IMR-90 (cell line): Measurements from ENCODE around the gene CSF1.

Experiments
- BHLHE40 ChIP-seq: fragments of 150-350 bp; IDR thresholded peaks from 2 replicates; pipeline ENCODE4 v1.6.1; 2016; ENCODE audit warnings: mild to moderate bottlenecking, low read depth, low read length
- CEBPB ChIP-seq: IDR thresholded peaks from 2 replicates; pipeline ENCODE4 v1.6.1; 2012; ENCODE audit warnings: low read depth, low read length, improper control_type of control experiment
- FOS ChIP-seq: fragments of 150-350 bp; IDR thresholded peaks from 2 replicates; pipeline ENCODE4 v1.6.1; 2016; ENCODE audit warnings: low read depth, low read length
- MAFK ChIP-seq: IDR thresholded peaks from 2 replicates; pipeline ENCODE4 v1.6.1; 2012; ENCODE audit warnings: low read depth, low read length, improper control_type of control experiment
- NFE2L2 ChIP-seq: fragments of 150-350 bp; IDR thresholded peaks from 2 replicates; pipeline ENCODE4 v1.6.1; 2016; ENCODE audit warnings: low read depth, mild to moderate bottlenecking, low read length
- POLR2A ChIP-seq: IDR thresholded peaks from 2 replicates; pipeline ENCODE4 v1.6.1; 2012; ENCODE audit warnings: mild to moderate bottlenecking, low read depth, low read length
- RAD21 ChIP-seq: IDR thresholded peaks from 2 replicates; pipeline ENCODE4 v1.6.1; 2012; ENCODE audit warnings: low read length, improper control_type of control experiment
- RFX5 ChIP-seq: IDR thresholded peaks from 2 replicates; pipeline ENCODE4 v1.8.0; 2012; ENCODE audit warnings: low read depth, mild to moderate bottlenecking, low read length, moderate library complexity
- TF ChIP-seq, protein P1 (sequence below): conservative IDR thresholded peaks from 2 replicates; pipeline ENCODE4 v1.5.1; 2012; ENCODE audit warnings: mild to moderate bottlenecking, low read depth, low read length, improper control_type of control experiment
- TF ChIP-seq, protein P2 (sequence below): fragments of 150-350 bp; IDR thresholded peaks from 2 replicates; pipeline ENCODE4 v1.6.1; 2017; ENCODE audit warnings: mild to moderate bottlenecking, antibody characterized with exemption, low read length, low read depth

DNA sequence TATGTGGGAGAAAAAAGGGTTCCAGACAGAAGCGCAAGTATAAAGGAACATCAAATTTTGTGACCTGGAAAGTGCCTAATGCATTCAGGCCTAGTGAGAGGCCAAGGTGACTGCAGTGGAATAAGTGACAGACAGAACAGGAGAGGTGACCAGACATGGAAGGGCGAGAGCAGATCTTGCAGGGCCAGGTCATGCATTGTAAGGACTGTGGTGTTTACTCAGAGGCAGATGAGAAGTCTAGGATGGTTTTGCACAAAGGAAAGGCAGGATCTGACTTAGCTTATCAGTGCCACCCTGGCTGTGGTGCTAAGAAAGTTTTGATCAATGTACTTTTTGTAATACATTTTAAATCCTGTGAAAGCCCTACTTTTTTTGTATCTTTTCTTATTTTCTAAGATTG is 39.9 kb downstream of the CSF1 start:
- TF ChIP-seq POLR2A (no peak), RAD21 (no peak), RFX5 (no peak), FOS (no peak), CEBPB (no peak), MAFK (no peak), NFE2L2 (no peak), BHLHE40 (no peak)
- TF ChIP-seq, protein P1, sequence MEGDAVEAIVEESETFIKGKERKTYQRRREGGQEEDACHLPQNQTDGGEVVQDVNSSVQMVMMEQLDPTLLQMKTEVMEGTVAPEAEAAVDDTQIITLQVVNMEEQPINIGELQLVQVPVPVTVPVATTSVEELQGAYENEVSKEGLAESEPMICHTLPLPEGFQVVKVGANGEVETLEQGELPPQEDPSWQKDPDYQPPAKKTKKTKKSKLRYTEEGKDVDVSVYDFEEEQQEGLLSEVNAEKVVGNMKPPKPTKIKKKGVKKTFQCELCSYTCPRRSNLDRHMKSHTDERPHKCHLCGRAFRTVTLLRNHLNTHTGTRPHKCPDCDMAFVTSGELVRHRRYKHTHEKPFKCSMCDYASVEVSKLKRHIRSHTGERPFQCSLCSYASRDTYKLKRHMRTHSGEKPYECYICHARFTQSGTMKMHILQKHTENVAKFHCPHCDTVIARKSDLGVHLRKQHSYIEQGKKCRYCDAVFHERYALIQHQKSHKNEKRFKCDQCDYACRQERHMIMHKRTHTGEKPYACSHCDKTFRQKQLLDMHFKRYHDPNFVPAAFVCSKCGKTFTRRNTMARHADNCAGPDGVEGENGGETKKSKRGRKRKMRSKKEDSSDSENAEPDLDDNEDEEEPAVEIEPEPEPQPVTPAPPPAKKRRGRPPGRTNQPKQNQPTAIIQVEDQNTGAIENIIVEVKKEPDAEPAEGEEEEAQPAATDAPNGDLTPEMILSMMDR: no peak
- TF ChIP-seq, protein P2, sequence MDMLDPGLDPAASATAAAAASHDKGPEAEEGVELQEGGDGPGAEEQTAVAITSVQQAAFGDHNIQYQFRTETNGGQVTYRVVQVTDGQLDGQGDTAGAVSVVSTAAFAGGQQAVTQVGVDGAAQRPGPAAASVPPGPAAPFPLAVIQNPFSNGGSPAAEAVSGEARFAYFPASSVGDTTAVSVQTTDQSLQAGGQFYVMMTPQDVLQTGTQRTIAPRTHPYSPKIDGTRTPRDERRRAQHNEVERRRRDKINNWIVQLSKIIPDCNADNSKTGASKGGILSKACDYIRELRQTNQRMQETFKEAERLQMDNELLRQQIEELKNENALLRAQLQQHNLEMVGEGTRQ: no peak
